Stimulated activated CD8-positive, alpha-beta memory T cell treated with anti-CD3 and anti-CD28 coated beads, Interleukin-12 subunit alpha, Interleukin-12 subunit beta, amount 100 ng/mL, for 4 hours (primary cell): Measurements from ENCODE around the gene PNLIP.

Experiments used
- DNase-seq: peaks from one replicate; pipeline ENCODE4 v3.0.0-alpha.2; 2020; ENCODE audit warnings: low read depth

The PNLIP gene

GRCh38 chr10:116615199-116615776 lies 69.6 kb downstream of the PNLIP start:
- DNase-seq = no peak
